PFSK-1 (cell line): ENCODE data around the gene MOCOS.

Experiments used
- FOXP2 ChIP-seq: optimal IDR thresholded peaks from 2 replicates; pipeline ENCODE3; 2011; ENCODE audit warnings: borderline replicate concordance, control low read depth, inconsistent platforms; ENCODE audit not compliant: insufficient read depth; ENCODE audit errors: extremely low read length, extremely low read depth
- POLR2AphosphoS5 ChIP-seq: IDR thresholded peaks from 2 replicates; pipeline ENCODE4 v1.6.1; 2012; ENCODE audit warnings: low read depth, mild to moderate bottlenecking, control low read depth, low read length, moderate library complexity
- REST ChIP-seq, 2 experiments: IDR thresholded peaks; 2 replicates each; pipeline versions ENCODE4 v1.6.1 to v1.8.0; 2011 to 2012; ENCODE audit warnings: low read depth in 2 of 2, low read length in 2 of 2, control low read depth in 1 of 2, inconsistent platforms in 1 of 2, mild to moderate bottlenecking in 1 of 2, moderate library complexity in 1 of 2; ENCODE audit not compliant: insufficient read depth in 1 of 2
- SIN3A ChIP-seq: IDR thresholded peaks from 2 replicates; pipeline ENCODE4 v1.6.1; 2012; ENCODE audit warnings: mild to moderate bottlenecking, low read length, moderate library complexity, borderline replicate concordance; ENCODE audit not compliant: insufficient read depth

- no peak for TF ChIP-seq REST (IDR thresholded peaks at IDR 0.05; ENCODE audit: insufficient read depth in 1 of 2, low read depth in 2 of 2, low read length in 2 of 2)
- no peak for TF ChIP-seq SIN3A
- TF ChIP-seq POLR2AphosphoS5: no peak
- no peak for TF ChIP-seq FOXP2
Observed at GRCh38 chr18:36199691-36200295, 12.5 kb downstream of the MOCOS start.
